ENCODE measurements around the gene PCDHGB6. TPM values are rescaled to one million over a fixed set of nuclear protein-coding genes. Genes with fewer than 3 reads are reported as not detected.

The PCDHGB6 gene
- total RNA-seq, 1 experiment from 2014 or later, result 0.22 TPM

DNA sequence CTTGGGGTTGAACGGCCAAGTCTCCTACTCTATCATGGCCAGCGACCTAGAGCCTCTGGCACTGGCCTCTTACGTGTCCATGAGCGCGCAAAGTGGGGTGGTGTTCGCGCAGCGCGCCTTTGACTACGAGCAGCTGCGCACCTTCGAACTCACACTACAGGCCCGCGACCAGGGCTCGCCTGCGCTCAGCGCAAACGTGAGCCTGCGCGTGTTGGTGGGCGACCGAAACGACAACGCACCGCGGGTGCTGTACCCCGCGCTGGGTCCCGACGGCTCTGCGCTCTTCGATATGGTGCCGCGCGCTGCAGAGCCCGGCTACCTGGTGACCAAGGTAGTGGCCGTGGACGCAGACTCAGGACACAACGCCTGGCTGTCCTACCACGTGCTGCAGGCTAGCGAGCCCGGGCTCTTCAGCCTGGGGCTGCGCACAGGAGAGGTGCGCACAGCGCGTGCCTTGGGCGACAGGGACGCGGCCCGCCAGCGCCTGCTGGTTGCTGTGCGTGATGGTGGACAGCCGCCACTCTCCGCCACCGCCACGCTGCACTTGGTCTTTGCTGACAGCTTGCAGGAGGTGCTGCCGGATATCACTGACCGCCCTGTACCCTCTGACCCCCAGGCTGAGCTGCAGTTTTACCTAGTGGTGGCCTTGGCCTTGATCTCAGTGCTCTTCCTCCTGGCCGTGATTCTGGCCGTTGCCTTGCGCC lies 8.1 kb upstream of the PCDHGB6 start:
- H3K4me1 ChIP-seq (ENCODE audit: control insufficient read depth in 1 of 2, insufficient read depth in 2 of 2, low read length in 2 of 2), result no peaks in the 10 kb centered on the region
- ChIA-PET CTCF (no interaction called here), RAD21 (ENCODE audit: low non-redundant PET in 1 of 2, low total read pairs in 2 of 2, uncharacterized antibody in 2 of 2, unreplicated experiment in 2 of 2) (no interaction called here), POLR2A (no interaction called here)
- no peaks in the 10 kb centered on the region for H4K20me1 ChIP-seq (ENCODE audit: insufficient read depth)
- H3K79me2 ChIP-seq (ENCODE audit: insufficient read depth, low read length), result no peaks in the 10 kb centered on the region
- no peak for ATAC-seq
- H3K9me3 ChIP-seq (ENCODE audit: control insufficient read depth in 1 of 2, insufficient read depth in 1 of 2, low read depth in 1 of 2, low read length in 2 of 2), result no peaks in the 10 kb centered on the region; a peak in 1 of 4 replicates
- H3K4me3 ChIP-seq (replicated peaks in 1 of 2; ENCODE audit: low read depth in 1 of 2, low read length in 2 of 2), result no peak overlapping the region
- no peak overlapping the region for H3K27ac ChIP-seq (ENCODE audit: low read depth, low read length)
- no peaks in the 10 kb centered on the region for H3K36me3 ChIP-seq (ENCODE audit: control insufficient read depth in 1 of 2, insufficient read depth in 2 of 2, low read length in 2 of 2)
- H3K4me2 ChIP-seq (ENCODE audit: low read length), result no peak overlapping the region
- no peaks in the 10 kb centered on the region for H3K9me2 ChIP-seq (ENCODE audit: insufficient read depth)
- intact Hi-C loops (cut with micrococcal nuclease), result no loop called here
- TF ChIP-seq SRF (IDR thresholded peaks at IDR 0.05; ENCODE audit: low read depth), result no peak
- no TSS peak for BruUV-seq (replicated peaks)
- DNase-seq (ENCODE audit: low read depth, low spot score), result no peak
- no peaks in the 10 kb centered on the region for H3K27me3 ChIP-seq (ENCODE audit: insufficient read depth, low read length)
- no peak overlapping the region for H2AFZ ChIP-seq (ENCODE audit: low read depth, low read length, poor library complexity, severe bottlenecking)
- no peak overlapping the region for H3K9ac ChIP-seq (ENCODE audit: low read length)

GRCh38 chr5:141402553-141403243 lies 5.1 kb upstream of the PCDHGB6 start, which contains the start of gene PCDHGA9:
PCDHGA9 (plus strand) TSS chr5:141402778; CDS start chr5:141402953, 175 bp downstream.
- intact Hi-C loops (cut with micrococcal nuclease), result no loop called here
- no peak for TF ChIP-seq ZNF274 (IDR thresholded peaks at IDR 0.05; ENCODE audit: low read depth, low read length)
- no peak for TF ChIP-seq SP1 (IDR thresholded peaks at IDR 0.05; ENCODE audit: low read depth)
- no peak for TF ChIP-seq REST (IDR thresholded peaks at IDR 0.05; ENCODE audit: low read depth)
- TF ChIP-seq JUND (IDR thresholded peaks at IDR 0.05), result no peak
- no peak for TF ChIP-seq SIN3A (IDR thresholded peaks at IDR 0.05; ENCODE audit: low read depth)
- TF ChIP-seq EGR1 (IDR thresholded peaks at IDR 0.05; ENCODE audit: low read depth), result no peak
- TF ChIP-seq ATF3 (IDR thresholded peaks at IDR 0.05), result no peak
- no peak for TF ChIP-seq EZH2 (IDR thresholded peaks at IDR 0.05)
- no peak for TF ChIP-seq ELF1 (IDR thresholded peaks at IDR 0.05; ENCODE audit: borderline replicate concordance, low read depth)
- no peak for TF ChIP-seq POLR2AphosphoS5 (IDR thresholded peaks at IDR 0.05; ENCODE audit: low read depth, low read length)
- TF ChIP-seq, protein P1, sequence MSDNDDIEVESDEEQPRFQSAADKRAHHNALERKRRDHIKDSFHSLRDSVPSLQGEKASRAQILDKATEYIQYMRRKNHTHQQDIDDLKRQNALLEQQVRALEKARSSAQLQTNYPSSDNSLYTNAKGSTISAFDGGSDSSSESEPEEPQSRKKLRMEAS (IDR thresholded peaks at IDR 0.05), result no peak
- TF ChIP-seq RAD21 (IDR thresholded peaks at IDR 0.05; ENCODE audit: low read depth), result peak; percentile 71
- TF ChIP-seq CTCF (IDR thresholded peaks at IDR 0.05 in 2 of 3, conservative IDR thresholded peaks at IDR 0.05 in 1 of 3; ENCODE audit: borderline replicate concordance in 1 of 3, insufficient read depth in 1 of 3, low read depth in 2 of 3, low read length in 2 of 3), result peak; percentile 47 to 62 (median 57); a peak in 5 of 6 replicates

More at GRCh38 chr5:141402553-141403243, 5.1 kb upstream of the PCDHGB6 start, which contains the start of gene PCDHGA9:
- H3K4me1 ChIP-seq (ENCODE audit: control insufficient read depth in 1 of 2, insufficient read depth in 2 of 2, low read length in 2 of 2), result no peaks in the 10 kb centered on the region
- ChIA-PET POLR2A (no interaction called here), CTCF (interaction anchor here (0.7 kb wide), 1 partner anchor 83 kb away, joined by 3 read pairs; the partner anchor contains the start of gene TAF7), RAD21 (ENCODE audit: low non-redundant PET in 1 of 2, low total read pairs in 2 of 2, uncharacterized antibody in 2 of 2, unreplicated experiment in 2 of 2) (no interaction called here)
- no peaks in the 10 kb centered on the region for H3K36me3 ChIP-seq (ENCODE audit: control insufficient read depth in 1 of 2, insufficient read depth in 2 of 2, low read length in 2 of 2)
- DNase-seq (ENCODE audit: low read depth, low spot score), result peak; percentile 7
- peak; percentile 63; the same call in 1 of the 2 replicates for ATAC-seq
- no peaks in the 10 kb centered on the region for H3K79me2 ChIP-seq (ENCODE audit: insufficient read depth, low read length)
- H3K9me2 ChIP-seq (ENCODE audit: insufficient read depth), result no peaks in the 10 kb centered on the region
- no peaks in the 10 kb centered on the region for H4K20me1 ChIP-seq (ENCODE audit: insufficient read depth)
- H3K27ac ChIP-seq (ENCODE audit: low read depth, low read length), result no peak within 1 kb of the TSS
- H3K9me3 ChIP-seq (ENCODE audit: control insufficient read depth in 1 of 2, insufficient read depth in 1 of 2, low read depth in 1 of 2, low read length in 2 of 2), result no peaks in the 10 kb centered on the region; a peak in 1 of 4 replicates
- no TSS peak for BruUV-seq (replicated peaks)
- H3K27me3 ChIP-seq (ENCODE audit: insufficient read depth, low read length), result no peaks in the 10 kb centered on the region
- H3K9ac ChIP-seq (ENCODE audit: low read length), result no peak within 1 kb of the TSS
- no peak within 1 kb of the TSS for H2AFZ ChIP-seq (ENCODE audit: low read depth, low read length, poor library complexity, severe bottlenecking)
- no peak within 1 kb of the TSS; the same call in 1 of the 2 replicates for H3K4me2 ChIP-seq (ENCODE audit: low read length)
- H3K4me3 ChIP-seq (replicated peaks in 1 of 2; ENCODE audit: low read depth in 1 of 2, low read length in 2 of 2), result no peak within 1 kb of the TSS

All from HCT116 (cell line).